SK-N-SH (cell line): ENCODE results near the gene PSME1. TPM values are rescaled to one million over a fixed set of nuclear protein-coding genes. Genes with fewer than 3 reads are reported as not detected.

Experiments used
- CTCF ChIA-PET: fragments of 300-600, 350-600 bp; formaldehyde crosslinking; extraction: SDS; loops from one replicate; lab custom pipeline; 2021; lab: Yijun Ruan, JAX
- POLR2A ChIA-PET: fragments of 350-600 bp; sonication (Branson Sonifier 250); formaldehyde crosslinking; extraction: SDS; loops from one replicate; lab custom pipeline; 2020; ENCODE audit warnings: antibody characterized with exemption, inconsistent platforms; lab: Yijun Ruan, JAX
- DNase-seq: peaks from one replicate; pipeline ENCODE4 v3.0.0; 2012
- H2AFZ ChIP-seq: fragments of 200-600 bp; sonication (generic); 2 replicates; pipeline ENCODE4 v1.8.1; 2016; ENCODE audit warnings: antibody characterized with exemption, mild to moderate bottlenecking, low read depth
- H3F3A ChIP-seq: fragments of 200-600 bp; sonication (generic); replicated peaks from 2 replicates; pipeline ENCODE3; 2016; ENCODE audit warnings: antibody characterized with exemption, mild to moderate bottlenecking; ENCODE audit not compliant: insufficient read depth
- H3K27ac ChIP-seq, 2 experiments: fragments of 200-500 bp in 1 of 2; fragments of 200-600 bp in 1 of 2; sonication (Bioruptor generic) in 1 of 2; sonication (generic), shearing (Covaris generic) in 1 of 2; 2 replicates each; pipeline versions ENCODE4 v1.5.1 to v1.6.1; 2014 to 2016; ENCODE audit warnings: low read depth in 2 of 2, inconsistent platforms in 1 of 2, low read length in 1 of 2, mild to moderate bottlenecking in 1 of 2, mixed read lengths in 1 of 2
- H3K27me3 ChIP-seq: fragments of 200-600 bp; sonication (generic), shearing (Covaris generic); 2 replicates; pipeline ENCODE4 v1.6.1; 2016; ENCODE audit warnings: mixed run types; ENCODE audit not compliant: insufficient read depth
- H3K36me3 ChIP-seq, 2 experiments: fragments of 200-500 bp in 1 of 2; fragments of 200-600 bp in 1 of 2; sonication (Bioruptor generic) in 1 of 2; sonication (generic) in 1 of 2; replicated peaks in 1 of 2; 2 replicates each; pipeline versions ENCODE3 to v1.5.1; 2014 to 2016; ENCODE audit warnings: low read length in 1 of 2, mild to moderate bottlenecking in 1 of 2; ENCODE audit not compliant: insufficient read depth in 2 of 2, control insufficient read depth in 1 of 2
- H3K4me1 ChIP-seq, 2 experiments: fragments of 200-500 bp in 1 of 2; fragments of 200-600 bp in 1 of 2; sonication (Bioruptor generic) in 1 of 2; sonication (generic), shearing (Covaris generic) in 1 of 2; 2 replicates each; pipeline versions ENCODE4 v1.5.1 to v1.6.1; 2014 to 2016; ENCODE audit warnings: low read depth in 1 of 2, low read length in 1 of 2, mixed run types in 1 of 2; ENCODE audit not compliant: insufficient read depth in 2 of 2, control insufficient read depth in 1 of 2
- H3K4me2 ChIP-seq: fragments of 200-600 bp; sonication (generic), shearing (Covaris generic); 2 replicates; pipeline ENCODE4 v1.6.1; 2017; ENCODE audit warnings: mixed run types
- H3K4me3 ChIP-seq, 2 experiments: fragments of 200-500 bp in 1 of 2; fragments of 200-600 bp in 1 of 2; sonication (Bioruptor generic) in 1 of 2; sonication (generic), shearing (Covaris generic) in 1 of 2; 2 replicates each; pipeline versions ENCODE4 v1.5.1 to v1.8.1; 2014 to 2016; ENCODE audit warnings: low read depth in 2 of 2, inconsistent platforms in 1 of 2, low read length in 1 of 2, mild to moderate bottlenecking in 1 of 2, mixed read lengths in 1 of 2, moderate library complexity in 1 of 2
- H3K79me2 ChIP-seq: fragments of 200-600 bp; sonication (generic); 2 replicates; pipeline ENCODE4 v1.8.1; 2017; ENCODE audit warnings: mild to moderate bottlenecking; ENCODE audit not compliant: insufficient read depth
- H3K9ac ChIP-seq: fragments of 200-600 bp; sonication (generic); 2 replicates; pipeline ENCODE4 v1.6.1; 2017; ENCODE audit warnings: mixed run types
- H3K9me2 ChIP-seq: fragments of 200-600 bp; sonication (generic); 2 replicates; pipeline ENCODE4 v1.6.1; 2017; ENCODE audit warnings: mixed run types
- H3K9me3 ChIP-seq: fragments of 200-600 bp; sonication (generic); 2 replicates; pipeline ENCODE4 v1.6.1; 2017; ENCODE audit warnings: mixed run types, mild to moderate bottlenecking, moderate library complexity
- H4K20me1 ChIP-seq: fragments of 200-600 bp; sonication (generic); 2 replicates; pipeline ENCODE4 v1.6.1; 2017; ENCODE audit warnings: mild to moderate bottlenecking, mixed run types; ENCODE audit not compliant: insufficient read depth
- CHD2 ChIP-seq: fragments of 150-350 bp; IDR thresholded peaks from 2 replicates; pipeline ENCODE4 v1.6.1; 2018; ENCODE audit warnings: low read length; ENCODE audit not compliant: partially characterized antibody
- EP300 ChIP-seq, 2 experiments: IDR thresholded peaks; 2 replicates each; pipeline versions ENCODE4 v1.4.0 to v1.6.1; 2012; ENCODE audit warnings: borderline replicate concordance in 1 of 2, low read depth in 1 of 2, low read length in 1 of 2
- EZH2phosphoT487 ChIP-seq: fragments of 200-600 bp; sonication (generic); IDR thresholded peaks from 2 replicates; pipeline ENCODE4 v1.6.1; 2017; ENCODE audit warnings: low read depth, mixed run types, mild to moderate bottlenecking, antibody characterized with exemption, moderate library complexity, borderline replicate concordance
- FOSL2 ChIP-seq: IDR thresholded peaks from 2 replicates; pipeline ENCODE4 v1.4.0; 2012; ENCODE audit warnings: low read depth, mild to moderate bottlenecking, moderate library complexity, borderline replicate concordance
- FOXJ3 ChIP-seq: sonication (generic); formaldehyde crosslinking; IDR thresholded peaks from 2 replicates; pipeline ENCODE4 v1.5.1; 2020; ENCODE audit warnings: mild to moderate bottlenecking, missing genetic modification reagents
- GABPA ChIP-seq: IDR thresholded peaks from 2 replicates; pipeline ENCODE4 v1.4.0; 2012; ENCODE audit warnings: low read depth, mild to moderate bottlenecking
- JUND ChIP-seq: IDR thresholded peaks from 2 replicates; pipeline ENCODE4 v1.4.0; 2012
- MEF2A ChIP-seq: IDR thresholded peaks from 2 replicates; pipeline ENCODE4 v1.4.0; 2012; ENCODE audit warnings: low read depth, borderline replicate concordance
- MXI1 ChIP-seq: IDR thresholded peaks from 2 replicates; pipeline ENCODE4 v1.6.1; 2012; ENCODE audit warnings: mild to moderate bottlenecking, low read depth, low read length, improper control_type of control experiment
- NFIC ChIP-seq: IDR thresholded peaks from 2 replicates; pipeline ENCODE4 v1.4.0; 2012; ENCODE audit warnings: borderline replicate concordance
- NRF1 ChIP-seq: IDR thresholded peaks from 2 replicates; pipeline ENCODE4 v1.6.1; 2012; ENCODE audit warnings: low read depth, mild to moderate bottlenecking, low read length
- POLR2AphosphoS5 ChIP-seq: IDR thresholded peaks from 2 replicates; pipeline ENCODE4 v1.6.1; 2012; ENCODE audit warnings: low read depth, low read length
- RAD21 ChIP-seq: IDR thresholded peaks from 2 replicates; pipeline ENCODE4 v1.6.1; 2012; ENCODE audit warnings: mild to moderate bottlenecking, low read length
- RCOR1 ChIP-seq: fragments of 150-350 bp; IDR thresholded peaks from 2 replicates; pipeline ENCODE4 v1.6.1; 2017; ENCODE audit warnings: antibody characterized with exemption, low read length
- RXRA ChIP-seq: IDR thresholded peaks from 2 replicates; pipeline ENCODE4 v1.4.0; 2012; ENCODE audit warnings: low read depth, mild to moderate bottlenecking, borderline replicate concordance
- SIN3A ChIP-seq: IDR thresholded peaks from 2 replicates; pipeline ENCODE4 v1.6.1; 2012; ENCODE audit warnings: low read depth, mild to moderate bottlenecking, low read length, moderate library complexity, borderline replicate concordance
- SMC3 ChIP-seq: IDR thresholded peaks from 2 replicates; pipeline ENCODE4 v1.6.1; 2012; ENCODE audit warnings: low read depth, low read length, improper control_type of control experiment
- TAF1 ChIP-seq: IDR thresholded peaks from 2 replicates; pipeline ENCODE4 v1.6.1; 2012; ENCODE audit warnings: low read depth, mild to moderate bottlenecking, low read length, moderate library complexity, borderline replicate concordance
- TCF12 ChIP-seq: IDR thresholded peaks from 2 replicates; pipeline ENCODE4 v1.4.0; 2012
- TEAD4 ChIP-seq: IDR thresholded peaks from 2 replicates; pipeline ENCODE4 v1.4.0; 2012; ENCODE audit warnings: mild to moderate bottlenecking, borderline replicate concordance; ENCODE audit not compliant: insufficient read depth
- YY1 ChIP-seq: IDR thresholded peaks from 2 replicates; pipeline ENCODE4 v1.4.0; 2012; ENCODE audit warnings: low read depth, mild to moderate bottlenecking
- WGBS: methylation state at CpG from one replicate; pipeline ENCODE4 v1.1.6; 2017; ENCODE audit warnings: low lambda C conversion rate; 5-methylcytosine and 5-hydroxymethylcytosine counted together
- polyA plus RNA-seq, 3 experiments: library from polyadenylated mRNA; depleted of rRNA; stranded (reverse); fragments of >200 nt; gene quantifications; 2 replicates each; pipeline ENCODE4 v1.2.3, GENCODE V29; 2012
- TF ChIP-seq, protein P1 (sequence below): IDR thresholded peaks from 2 replicates; pipeline ENCODE4 v1.4.0; 2012; ENCODE audit warnings: low read depth, borderline replicate concordance
- TF ChIP-seq, protein P2 (sequence below): IDR thresholded peaks from 2 replicates; pipeline ENCODE4 v1.4.0; 2012; ENCODE audit warnings: low read depth, borderline replicate concordance
- TF ChIP-seq, protein P3 (sequence below): fragments of 150-350 bp; IDR thresholded peaks from 2 replicates; pipeline ENCODE4 v1.6.1; 2016; ENCODE audit warnings: mild to moderate bottlenecking, low read depth, low read length
- TF ChIP-seq, protein P4 (sequence below): IDR thresholded peaks from 2 replicates; pipeline ENCODE4 v1.4.0; 2012; ENCODE audit warnings: low read depth
- TF ChIP-seq, protein P5 (sequence below): IDR thresholded peaks from 2 replicates; pipeline ENCODE4; 2012
- TF ChIP-seq, protein P6 (sequence below): fragments of 150-350 bp; IDR thresholded peaks from 2 replicates; pipeline ENCODE4 v1.6.1; 2017; ENCODE audit warnings: antibody characterized with exemption, low read length, low read depth, borderline replicate concordance

The PSME1 gene
- 154 and 287 TPM in 2 replicates for polyA plus RNA-seq (2012; rRNA removed)
- 313 and 331 TPM in 2 replicates for polyA plus RNA-seq (2012; cell fraction: cytosol; rRNA removed)
- 220 and 228 TPM in 2 replicates for polyA plus RNA-seq (2012; cell fraction: nucleus; rRNA removed)

DNA sequence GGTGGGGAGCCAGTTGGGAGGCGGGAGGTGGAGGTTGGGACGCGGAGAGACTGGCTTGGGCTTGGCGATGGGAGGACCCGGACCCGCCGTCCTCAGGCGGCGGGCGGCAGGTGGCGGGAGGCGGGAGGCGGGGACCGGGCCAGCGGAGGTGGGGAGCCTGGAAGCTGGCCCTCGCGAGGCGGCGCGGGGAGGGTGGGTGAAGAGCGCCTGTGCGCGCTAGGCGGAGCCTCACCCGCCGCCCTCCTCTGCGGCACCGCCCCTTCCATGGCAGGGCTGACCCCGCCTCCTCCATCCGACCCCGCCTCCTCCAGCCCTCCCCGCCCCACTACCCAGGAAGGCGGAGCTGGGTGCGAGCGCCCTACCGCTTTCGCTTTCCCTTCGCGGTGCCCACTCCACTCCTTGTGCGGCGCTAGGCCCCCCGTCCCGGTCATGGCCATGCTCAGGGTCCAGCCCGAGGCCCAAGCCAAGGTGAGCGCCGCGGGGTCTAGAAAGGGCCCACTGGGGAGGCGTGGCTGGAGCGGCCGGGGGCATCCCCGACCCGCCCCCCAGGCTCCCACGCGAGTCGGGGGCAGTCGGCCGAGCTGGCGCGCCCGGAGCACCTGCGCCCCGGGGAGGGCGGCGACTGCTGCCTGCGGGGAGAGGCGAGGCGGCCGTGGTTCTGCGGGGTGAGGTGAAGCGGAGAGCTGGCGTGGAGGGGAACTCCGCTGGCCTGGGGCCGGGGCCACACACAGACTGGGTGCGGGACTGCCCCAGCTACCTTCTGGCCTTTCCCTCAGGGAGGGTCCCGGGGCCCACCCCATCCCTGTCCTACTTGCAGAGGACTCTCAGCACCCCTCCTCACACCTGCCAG is at the start of gene PSME1:
PSME1 (plus strand) TSS at position 361 of the 850 bp plus-strand sequence; CDS start at position 430, 69 bp downstream.
- H3K4me1 ChIP-seq = peaks cover 6 to 35% of the 10 kb centered on the region in 2 experiments; a peak in 2 of 4 replicates
- H3K27ac ChIP-seq = peak within 1 kb of the TSS; percentile 52 to 83
- TF ChIP-seq CHD2 (no peak), RCOR1 (no peak), MXI1 (peak; percentile 44; the same call in 1 of the 2 replicates), TAF1 (peak; percentile 50), MEF2A (no peak), EZH2phosphoT487 (no peak), RAD21 (no peak; the same call in 1 of the 2 replicates), SMC3 (no peak), RXRA (no peak), FOSL2 (no peak), FOXJ3 (CRISPR knock-in tag) (no peak), TCF12 (no peak), EP300 (IDR thresholded peaks at IDR 0.05; ENCODE audit: borderline replicate concordance in 1 of 2, low read depth in 1 of 2, low read length in 1 of 2) (no peak), SIN3A (0 out of 2 replicates have a peak, but pooled peaks have one; percentile 16), NFIC (no peak), TEAD4 (no peak), POLR2AphosphoS5 (peak; percentile 67), JUND (no peak), YY1 (no peak), NRF1 (peak; percentile 61), GABPA (no peak)
- TF ChIP-seq, protein P1, sequence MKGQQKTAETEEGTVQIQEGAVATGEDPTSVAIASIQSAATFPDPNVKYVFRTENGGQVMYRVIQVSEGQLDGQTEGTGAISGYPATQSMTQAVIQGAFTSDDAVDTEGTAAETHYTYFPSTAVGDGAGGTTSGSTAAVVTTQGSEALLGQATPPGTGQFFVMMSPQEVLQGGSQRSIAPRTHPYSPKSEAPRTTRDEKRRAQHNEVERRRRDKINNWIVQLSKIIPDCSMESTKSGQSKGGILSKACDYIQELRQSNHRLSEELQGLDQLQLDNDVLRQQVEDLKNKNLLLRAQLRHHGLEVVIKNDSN = no peak
- TF ChIP-seq, protein P2, sequence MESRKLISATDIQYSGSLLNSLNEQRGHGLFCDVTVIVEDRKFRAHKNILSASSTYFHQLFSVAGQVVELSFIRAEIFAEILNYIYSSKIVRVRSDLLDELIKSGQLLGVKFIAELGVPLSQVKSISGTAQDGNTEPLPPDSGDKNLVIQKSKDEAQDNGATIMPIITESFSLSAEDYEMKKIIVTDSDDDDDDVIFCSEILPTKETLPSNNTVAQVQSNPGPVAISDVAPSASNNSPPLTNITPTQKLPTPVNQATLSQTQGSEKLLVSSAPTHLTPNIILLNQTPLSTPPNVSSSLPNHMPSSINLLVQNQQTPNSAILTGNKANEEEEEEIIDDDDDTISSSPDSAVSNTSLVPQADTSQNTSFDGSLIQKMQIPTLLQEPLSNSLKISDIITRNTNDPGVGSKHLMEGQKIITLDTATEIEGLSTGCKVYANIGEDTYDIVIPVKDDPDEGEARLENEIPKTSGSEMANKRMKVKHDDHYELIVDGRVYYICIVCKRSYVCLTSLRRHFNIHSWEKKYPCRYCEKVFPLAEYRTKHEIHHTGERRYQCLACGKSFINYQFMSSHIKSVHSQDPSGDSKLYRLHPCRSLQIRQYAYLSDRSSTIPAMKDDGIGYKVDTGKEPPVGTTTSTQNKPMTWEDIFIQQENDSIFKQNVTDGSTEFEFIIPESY = no peak
- TF ChIP-seq, protein P3, sequence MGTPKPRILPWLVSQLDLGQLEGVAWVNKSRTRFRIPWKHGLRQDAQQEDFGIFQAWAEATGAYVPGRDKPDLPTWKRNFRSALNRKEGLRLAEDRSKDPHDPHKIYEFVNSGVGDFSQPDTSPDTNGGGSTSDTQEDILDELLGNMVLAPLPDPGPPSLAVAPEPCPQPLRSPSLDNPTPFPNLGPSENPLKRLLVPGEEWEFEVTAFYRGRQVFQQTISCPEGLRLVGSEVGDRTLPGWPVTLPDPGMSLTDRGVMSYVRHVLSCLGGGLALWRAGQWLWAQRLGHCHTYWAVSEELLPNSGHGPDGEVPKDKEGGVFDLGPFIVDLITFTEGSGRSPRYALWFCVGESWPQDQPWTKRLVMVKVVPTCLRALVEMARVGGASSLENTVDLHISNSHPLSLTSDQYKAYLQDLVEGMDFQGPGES = no peak
- TF ChIP-seq, protein P4, sequence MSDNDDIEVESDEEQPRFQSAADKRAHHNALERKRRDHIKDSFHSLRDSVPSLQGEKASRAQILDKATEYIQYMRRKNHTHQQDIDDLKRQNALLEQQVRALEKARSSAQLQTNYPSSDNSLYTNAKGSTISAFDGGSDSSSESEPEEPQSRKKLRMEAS = peak; percentile 45; the same call in 1 of the 2 replicates
- TF ChIP-seq, protein P5, sequence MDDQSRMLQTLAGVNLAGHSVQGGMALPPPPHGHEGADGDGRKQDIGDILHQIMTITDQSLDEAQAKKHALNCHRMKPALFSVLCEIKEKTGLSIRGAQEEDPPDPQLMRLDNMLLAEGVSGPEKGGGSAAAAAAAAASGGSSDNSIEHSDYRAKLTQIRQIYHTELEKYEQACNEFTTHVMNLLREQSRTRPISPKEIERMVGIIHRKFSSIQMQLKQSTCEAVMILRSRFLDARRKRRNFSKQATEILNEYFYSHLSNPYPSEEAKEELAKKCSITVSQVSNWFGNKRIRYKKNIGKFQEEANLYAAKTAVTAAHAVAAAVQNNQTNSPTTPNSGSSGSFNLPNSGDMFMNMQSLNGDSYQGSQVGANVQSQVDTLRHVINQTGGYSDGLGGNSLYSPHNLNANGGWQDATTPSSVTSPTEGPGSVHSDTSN = no peak
- TF ChIP-seq, protein P6, sequence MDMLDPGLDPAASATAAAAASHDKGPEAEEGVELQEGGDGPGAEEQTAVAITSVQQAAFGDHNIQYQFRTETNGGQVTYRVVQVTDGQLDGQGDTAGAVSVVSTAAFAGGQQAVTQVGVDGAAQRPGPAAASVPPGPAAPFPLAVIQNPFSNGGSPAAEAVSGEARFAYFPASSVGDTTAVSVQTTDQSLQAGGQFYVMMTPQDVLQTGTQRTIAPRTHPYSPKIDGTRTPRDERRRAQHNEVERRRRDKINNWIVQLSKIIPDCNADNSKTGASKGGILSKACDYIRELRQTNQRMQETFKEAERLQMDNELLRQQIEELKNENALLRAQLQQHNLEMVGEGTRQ = no peak
- H3K4me3 ChIP-seq = peak within 1 kb of the TSS; percentile 82 to 91
- H3K9me3 ChIP-seq = no peaks in the 10 kb centered on the region
- ChIA-PET CTCF (interaction anchor here (0.6 to 4.7 kb wide), 8 partner anchors 10 to 558 kb away, joined by 3 to 22 read pairs (median 3); partner anchors contain the start of genes DCAF11, IRF9, JPH4 and NRL), POLR2A (interaction anchor here (0.6 to 3.0 kb wide), 14 partner anchors 9 to 610 kb away, joined by 3 to 21 read pairs (median 5); partner anchors contain the start of genes CARMIL3, DCAF11, IRF9 and NRL)
- H2AFZ ChIP-seq = peak within 1 kb of the TSS; percentile 98
- peak within 1 kb of the TSS; percentile 82 for H3K4me2 ChIP-seq
- peak within 1 kb of the TSS; percentile 94 for H3K9ac ChIP-seq
- WGBS = 0% methylated on average over 16 of the region's 75 CpGs
- no peaks in the 10 kb centered on the region for H3K27me3 ChIP-seq
- H4K20me1 ChIP-seq = no peaks in the 10 kb centered on the region
- peaks cover 5% of the 10 kb centered on the region for H3F3A ChIP-seq
- H3K79me2 ChIP-seq = peaks cover 33% of the 10 kb centered on the region
- peaks cover 21 to 24% of the 10 kb centered on the region in 2 experiments for H3K36me3 ChIP-seq
- DNase-seq = peak; percentile 98
- no peaks in the 10 kb centered on the region for H3K9me2 ChIP-seq
